Uterus (tissue), 4 donors: ENCODE data around the gene HRC. TPM values are rescaled to one million over a fixed set of nuclear protein-coding genes. Genes with fewer than 3 reads are reported as not detected.

ENCODE experiments used
- DNase-seq, 2 donors: peaks; one replicate each; pipeline ENCODE4 v3.0.0-alpha.2; 2019 to 2020
- H3K27ac ChIP-seq, 2 donors: fragments of 200-600 bp; sonication (generic); 1 replicate in 1 of 2; 2 replicates in 1 of 2; pipeline ENCODE4 v1.5.1; 2016 to 2018
- H3K27me3 ChIP-seq, 2 donors: fragments of 200-600 bp; sonication (generic); one replicate each; pipeline ENCODE4 v1.5.1; 2018 to 2019; ENCODE audit warnings: control low read depth in 1 of 2
- H3K36me3 ChIP-seq, 2 donors: fragments of 200-600 bp; sonication (generic); one replicate each; pipeline ENCODE4 v1.5.1; 2019; ENCODE audit warnings: control low read depth in 1 of 2
- H3K4me1 ChIP-seq, 2 donors: fragments of 200-600 bp; sonication (generic); one replicate each; pipeline ENCODE4 v1.5.1; 2018 to 2019; ENCODE audit warnings: control low read depth in 1 of 2
- H3K4me3 ChIP-seq, 2 donors: fragments of 200-600 bp; sonication (generic); 1 replicate in 1 of 2; 2 replicates in 1 of 2; pipeline ENCODE4 v1.5.1; 2018 to 2019; ENCODE audit warnings: mild to moderate bottlenecking in 1 of 2
- H3K9me3 ChIP-seq, 2 donors: fragments of 200-600 bp; sonication (generic); one replicate each; pipeline ENCODE4 v1.5.1; 2019; ENCODE audit warnings: control low read depth in 1 of 2
- POLR2A ChIP-seq, 2 donors: fragments of 450-650 bp; IDR thresholded peaks; one replicate each; pipeline ENCODE4 v1.6.1; 2016; ENCODE audit warnings: antibody characterized with exemption in 2 of 2, mild to moderate bottlenecking in 1 of 2, moderate library complexity in 1 of 2
- intact Hi-C: fragments of 100-400 bp; cut with DNase I; formaldehyde crosslinking; loops from one replicate; pipeline ENCODE4 v1.15.1; 2023; ENCODE audit warnings: low total_unique reads
- total RNA-seq, 4 donors: library from RNA; depleted of rRNA in 3 of 4; stranded (reverse); fragments of >200 nt in 3 of 4; gene quantifications; one replicate each; pipeline versions ENCODE4 v1.1.0 to v1.2.4, GENCODE V29; 2014 to 2023
- TF ChIP-seq, protein P1 (sequence below), 4 experiments: fragments of 200-600 bp in 2 of 4; fragments of 450-650 bp in 2 of 4; sonication (generic) in 2 of 4; IDR thresholded peaks; one replicate each; pipeline ENCODE4 v1.5.1; 2016 to 2019; ENCODE audit warnings: antibody characterized with exemption in 4 of 4, mild to moderate bottlenecking in 2 of 4, moderate library complexity in 1 of 4
- donor health status: DM: yes; HTN: yes; CAD: no.

The HRC gene
- total RNA-seq, 4 donors from 2014 or later, result 0.51 to 13.5 (median 6.6) TPM

DNA sequence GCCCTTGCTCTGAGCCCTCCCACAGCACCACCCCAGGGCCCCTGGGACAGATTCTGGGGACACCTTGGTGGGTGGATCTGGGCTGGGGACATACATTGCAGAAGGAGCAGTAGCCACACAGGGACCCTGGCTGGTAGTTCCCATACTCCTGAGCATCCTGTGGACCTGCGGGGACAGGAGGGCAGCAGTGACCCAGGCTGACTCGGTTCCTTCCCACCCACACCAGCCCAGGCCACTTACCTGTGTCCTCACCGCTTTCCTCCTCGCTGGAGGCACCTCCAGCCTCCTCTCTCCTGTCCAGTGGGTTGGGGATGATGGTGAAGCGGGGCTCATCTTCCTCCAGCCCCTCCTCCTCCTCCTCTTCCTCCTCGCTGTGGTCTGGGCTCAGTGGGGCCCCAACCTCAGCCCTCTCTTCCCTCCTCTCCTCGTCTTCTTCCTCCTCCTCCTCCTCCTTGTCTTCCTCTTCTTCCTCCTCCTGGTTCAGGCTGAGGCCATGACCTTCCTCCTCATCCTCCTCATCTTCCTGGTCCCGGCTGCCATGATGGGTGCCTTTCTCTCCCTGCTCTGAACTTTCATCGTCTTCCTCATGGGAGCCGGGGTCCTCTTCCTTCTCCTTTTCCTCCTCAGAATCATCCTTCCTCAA, 1.9 kb downstream of the HRC start:
- Histone ChIP-seq H3K4me3 (no peak overlapping the region), H3K27me3 (no peaks in the 10 kb centered on the region), H3K4me1 (peaks cover 0 to 9% of the 10 kb centered on the region in 2 donors), H3K9me3 (no peaks in the 10 kb centered on the region), H3K36me3 (no peaks in the 10 kb centered on the region), H3K27ac (no peak overlapping the region)
- intact Hi-C loops, result no loop called here
- DNase-seq, result no peak
- TF ChIP-seq, protein P1, sequence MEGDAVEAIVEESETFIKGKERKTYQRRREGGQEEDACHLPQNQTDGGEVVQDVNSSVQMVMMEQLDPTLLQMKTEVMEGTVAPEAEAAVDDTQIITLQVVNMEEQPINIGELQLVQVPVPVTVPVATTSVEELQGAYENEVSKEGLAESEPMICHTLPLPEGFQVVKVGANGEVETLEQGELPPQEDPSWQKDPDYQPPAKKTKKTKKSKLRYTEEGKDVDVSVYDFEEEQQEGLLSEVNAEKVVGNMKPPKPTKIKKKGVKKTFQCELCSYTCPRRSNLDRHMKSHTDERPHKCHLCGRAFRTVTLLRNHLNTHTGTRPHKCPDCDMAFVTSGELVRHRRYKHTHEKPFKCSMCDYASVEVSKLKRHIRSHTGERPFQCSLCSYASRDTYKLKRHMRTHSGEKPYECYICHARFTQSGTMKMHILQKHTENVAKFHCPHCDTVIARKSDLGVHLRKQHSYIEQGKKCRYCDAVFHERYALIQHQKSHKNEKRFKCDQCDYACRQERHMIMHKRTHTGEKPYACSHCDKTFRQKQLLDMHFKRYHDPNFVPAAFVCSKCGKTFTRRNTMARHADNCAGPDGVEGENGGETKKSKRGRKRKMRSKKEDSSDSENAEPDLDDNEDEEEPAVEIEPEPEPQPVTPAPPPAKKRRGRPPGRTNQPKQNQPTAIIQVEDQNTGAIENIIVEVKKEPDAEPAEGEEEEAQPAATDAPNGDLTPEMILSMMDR (IDR thresholded peaks at IDR 0.05), result no peak
- TF ChIP-seq POLR2A (IDR thresholded peaks at IDR 0.05), result no peak

DNA sequence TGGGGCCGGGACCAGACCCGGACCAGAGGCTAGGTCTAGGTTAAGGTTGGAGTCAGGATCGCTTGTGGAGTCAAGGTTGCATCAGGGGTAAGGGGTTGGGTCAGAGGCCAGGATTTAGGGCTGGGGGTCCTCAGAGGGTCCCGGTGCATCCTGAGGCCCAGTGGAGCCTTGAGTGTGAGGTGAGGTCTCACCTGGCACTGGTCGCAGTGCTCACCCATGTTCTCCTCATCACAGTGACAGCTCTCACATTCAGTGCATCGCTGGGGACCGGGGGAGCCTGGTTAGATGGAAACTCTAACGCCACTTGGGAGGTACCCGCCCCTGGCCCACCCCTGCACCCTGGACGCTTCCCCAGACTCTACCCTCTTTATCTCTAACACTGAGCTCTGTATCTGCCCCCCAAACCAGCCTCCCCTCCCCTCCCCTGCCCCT, 3.1 kb downstream of the HRC start:
- intact Hi-C loops, result no loop called here
- H3K27ac ChIP-seq, result peak overlapping the region in 1 of 2 donors; percentile 86
- H3K4me3 ChIP-seq, result no peak overlapping the region
- no peak for DNase-seq
- peaks cover 0 to 11% of the 10 kb centered on the region in 2 donors for H3K4me1 ChIP-seq
- TF ChIP-seq POLR2A (IDR thresholded peaks at IDR 0.05), result no peak
- TF ChIP-seq, protein P1 (IDR thresholded peaks at IDR 0.05), result no peak
- H3K36me3 ChIP-seq, result no peaks in the 10 kb centered on the region
- no peaks in the 10 kb centered on the region for H3K9me3 ChIP-seq
- no peaks in the 10 kb centered on the region for H3K27me3 ChIP-seq

DNA sequence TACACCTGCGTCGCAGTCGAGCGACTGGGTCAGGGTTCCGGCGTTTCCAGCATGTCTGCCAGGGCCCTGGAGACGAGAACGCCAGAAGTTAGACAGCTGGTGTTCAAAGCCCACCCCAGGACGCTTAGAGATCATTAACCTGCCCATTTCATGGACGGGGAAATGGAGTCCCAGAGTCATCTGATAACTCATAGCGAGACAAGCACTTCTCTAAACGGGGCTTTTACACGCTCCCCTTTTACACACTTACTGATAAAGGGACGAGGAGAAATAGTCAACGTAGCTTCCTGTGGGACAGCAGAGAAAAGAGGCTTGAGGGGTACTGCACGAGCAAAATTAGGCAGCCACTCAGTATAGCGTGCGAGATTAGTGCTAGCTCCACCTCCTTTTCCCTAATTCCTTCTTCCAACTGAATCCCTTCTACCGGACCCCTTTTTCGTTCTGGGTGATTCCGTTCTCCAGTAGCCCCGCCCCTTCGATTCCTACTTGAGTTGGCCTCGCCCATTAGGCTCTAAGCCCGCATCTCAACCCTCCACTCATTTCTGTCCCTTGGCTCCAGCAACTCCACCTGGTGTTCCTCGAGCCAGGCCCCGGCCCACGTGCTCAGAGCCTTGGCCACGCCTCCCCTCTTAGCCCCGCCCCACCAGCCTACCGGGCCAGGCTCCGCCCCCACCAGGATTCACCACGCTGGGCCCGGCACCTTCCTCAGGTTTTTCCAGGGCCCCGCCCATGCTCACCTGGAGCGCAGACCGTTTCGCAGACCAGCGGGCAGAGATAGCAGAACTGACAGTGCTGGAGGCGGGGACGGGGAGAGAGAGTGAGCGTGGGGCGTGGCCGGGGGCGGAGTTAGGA, 3.7 kb downstream of the HRC start:
- H3K9me3 ChIP-seq, result no peaks in the 10 kb centered on the region
- DNase-seq, result peak in 1 of 2 donors; percentile 52
- no peaks in the 10 kb centered on the region for H3K27me3 ChIP-seq
- intact Hi-C loops, result no loop called here
- peaks cover 0 to 11% of the 10 kb centered on the region in 2 donors for H3K4me1 ChIP-seq
- no peak overlapping the region for H3K4me3 ChIP-seq
- TF ChIP-seq, protein P1 (IDR thresholded peaks at IDR 0.05), result no peak
- peak in 1 of 2 donors; percentile 10 for TF ChIP-seq POLR2A (IDR thresholded peaks at IDR 0.05)
- no peaks in the 10 kb centered on the region for H3K36me3 ChIP-seq
- H3K27ac ChIP-seq, result peak overlapping the region in 1 of 2 donors; percentile 86

DNA sequence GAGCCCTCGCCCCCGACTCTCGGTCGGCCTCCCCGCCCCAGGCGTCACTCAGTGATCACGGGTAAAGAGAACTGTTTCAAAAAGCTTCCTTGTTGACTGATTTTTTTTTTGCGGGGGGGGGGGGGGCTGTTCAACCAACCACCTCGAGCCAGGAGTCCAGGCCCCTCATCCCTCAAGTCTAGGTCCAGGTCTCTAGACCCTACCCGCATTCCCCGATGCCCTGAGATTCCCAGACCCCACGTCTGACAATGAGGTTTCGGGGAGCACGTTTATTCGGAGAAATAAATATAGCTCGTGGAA, 4.3 kb downstream of the HRC start:
- peaks cover 0 to 11% of the 10 kb centered on the region in 2 donors for H3K4me1 ChIP-seq
- no peak for TF ChIP-seq POLR2A (IDR thresholded peaks at IDR 0.05)
- TF ChIP-seq, protein P1 (IDR thresholded peaks at IDR 0.05), result no peak
- H3K9me3 ChIP-seq, result no peaks in the 10 kb centered on the region
- DNase-seq, result no peak
- peak overlapping the region; percentile 58 to 68 for H3K4me3 ChIP-seq
- H3K27me3 ChIP-seq, result no peaks in the 10 kb centered on the region
- H3K27ac ChIP-seq, result peak overlapping the region; percentile 67 to 86
- intact Hi-C loops, result no loop called here
- no peaks in the 10 kb centered on the region for H3K36me3 ChIP-seq
